PC-9 (cell line): ENCODE measurements around the gene SCN8A. TPM values are rescaled to one million over a fixed set of nuclear protein-coding genes. Genes with fewer than 3 reads are reported as not detected.

ENCODE experiments used
- Bru-seq: library from RNA; stranded (reverse); fragments of 400-500 nt; gene quantifications from one replicate; lab custom pipeline; 2021; lab: Mats Ljungman, UMichigan
- BruChase-seq, 2 experiments: library from RNA; stranded (reverse); fragments of 400-500 nt; gene quantifications; one replicate each; lab custom pipeline; 2021; lab: Mats Ljungman, UMichigan
- BruUV-seq: library from RNA; stranded (reverse); fragments of 400-500 nt; replicated peaks from 2 replicates; lab custom pipeline; 2021; lab: Mats Ljungman, UMichigan
- CTCF ChIA-PET: fragments of 300-600 bp; sonication (Branson Sonifier 250); formaldehyde crosslinking; loops from one replicate; lab custom pipeline; 2022; ENCODE audit warnings: antibody characterized with exemption; lab: Charles Lee
- POLR2A ChIA-PET: fragments of 300-600 bp; sonication (Branson Sonifier 250); formaldehyde crosslinking; loops from one replicate; lab custom pipeline; 2022; ENCODE audit warnings: antibody characterized with exemption; ENCODE audit not compliant: unreplicated experiment; lab: Charles Lee
- DNase-seq, 2 experiments: peaks; one replicate each; pipeline versions ENCODE4 v3.0.0 to v3.0.0-alpha.2; 2015 to 2022; ENCODE audit warnings: mixed read lengths in 1 of 2
- H2AFZ ChIP-seq: fragments of 200-600 bp; sonication (generic); 2 replicates; pipeline ENCODE4 v1.8.1; 2017; ENCODE audit warnings: antibody characterized with exemption
- H3F3A ChIP-seq: fragments of 200-600 bp; sonication (generic); 2 replicates; pipeline ENCODE4 v1.8.1; 2017; ENCODE audit warnings: antibody characterized with exemption, mild to moderate bottlenecking, low read depth; ENCODE audit not compliant: insufficient read depth
- H3K27ac ChIP-seq: fragments of 200-600 bp; sonication (generic); 2 replicates; pipeline ENCODE4 v1.6.1; 2016; ENCODE audit warnings: mixed run types
- H3K27me3 ChIP-seq: fragments of 200-600 bp; sonication (generic); 2 replicates; pipeline ENCODE4 v1.6.1; 2016; ENCODE audit warnings: low read depth, mixed run types; ENCODE audit not compliant: insufficient read depth
- H3K36me3 ChIP-seq: fragments of 200-600 bp; sonication (generic); 2 replicates; pipeline ENCODE4 v1.6.1; 2016; ENCODE audit warnings: low read depth, mixed run types
- H3K4me1 ChIP-seq: fragments of 200-600 bp; sonication (generic); replicated peaks from 2 replicates; pipeline ENCODE4 v1.6.1; 2016; ENCODE audit warnings: mixed run types; ENCODE audit not compliant: insufficient read depth
- H3K4me2 ChIP-seq: fragments of 200-600 bp; sonication (generic); 2 replicates; pipeline ENCODE4 v1.6.1; 2017; ENCODE audit warnings: mixed run types
- H3K4me3 ChIP-seq: fragments of 200-600 bp; sonication (generic); 2 replicates; pipeline ENCODE4 v1.6.1; 2016; ENCODE audit warnings: mixed run types
- H3K79me2 ChIP-seq: fragments of 200-600 bp; sonication (generic); 2 replicates; pipeline ENCODE4 v1.6.1; 2017; ENCODE audit warnings: low read depth, mixed run types
- H3K9me2 ChIP-seq: fragments of 200-600 bp; sonication (generic); 2 replicates; pipeline ENCODE4 v1.8.1; 2017; ENCODE audit warnings: mild to moderate bottlenecking; ENCODE audit not compliant: insufficient read depth
- H3K9me3 ChIP-seq: fragments of 200-600 bp; sonication (generic); 2 replicates; pipeline ENCODE4 v1.8.1; 2016; ENCODE audit warnings: low read depth; ENCODE audit not compliant: insufficient read depth
- H4K20me1 ChIP-seq: fragments of 200-600 bp; sonication (generic); 2 replicates; pipeline ENCODE4 v1.8.1; 2017; ENCODE audit not compliant: insufficient read depth
- CTCF ChIP-seq: fragments of 200-600 bp; sonication (generic); conservative IDR thresholded peaks from 2 replicates; pipeline ENCODE4 v1.6.1; 2017; ENCODE audit warnings: mixed run types, antibody characterized with exemption, mild to moderate bottlenecking, moderate library complexity
- EZH2 ChIP-seq: fragments of 200-600 bp; sonication (generic); IDR thresholded peaks from 2 replicates; pipeline ENCODE4 v1.8.0; 2017; ENCODE audit warnings: antibody characterized with exemption, low read depth
- intact Hi-C: fragments of 100-400 bp; cut with micrococcal nuclease; formaldehyde crosslinking; loops from one replicate; pipeline ENCODE4 v1.10.0; 2022; ENCODE audit not compliant: unreplicated experiment
- long read RNA-seq: library from polyadenylated mRNA; stranded (forward); transcript quantifications from one replicate; pipeline ENCODE4 v2.0.0, GENCODE V29; 2022
- total RNA-seq: library from RNA; stranded (reverse); gene quantifications from 2 replicates; pipeline ENCODE4 v1.2.3, GENCODE V29; 2021

Gene SCN8A
- total RNA-seq (0.17 TPM in 1 of 2 replicates, not detected in the other), Bru-seq, nascent RNA (percentile 7 among the genes with signal in this experiment), BruChase-seq, experiment 1, labeled RNA remaining after a 2-hour chase (percentile 7 among the genes with signal in this experiment), BruChase-seq, experiment 2, labeled RNA remaining after a 6-hour chase (percentile 6 among the genes with signal in this experiment)
- long read RNA-seq, result 0 reads

GRCh38 chr12:51591016-51591901 lies at the start of gene SCN8A:
SCN8A (plus strand) TSS chr12:51591233; CDS start chr12:51662818, 71,585 bp downstream.
- Histone ChIP-seq H2AFZ (no peak within 1 kb of the TSS), H3F3A (no peaks in the 10 kb centered on the region), H3K9me2 (no peaks in the 10 kb centered on the region), H4K20me1 (0 out of 2 replicates have a peak, but pooled peaks cover 2% of the 10 kb centered on the region), H3K79me2 (no peaks in the 10 kb centered on the region), H3K36me3 (no peaks in the 10 kb centered on the region), H3K4me2 (no peak within 1 kb of the TSS), H3K27me3 (peaks cover 36% of the 10 kb centered on the region; the same call in 1 of the 2 replicates), H3K4me1 (no peaks in the 10 kb centered on the region), H3K4me3 (no peak within 1 kb of the TSS), H3K27ac (no peak within 1 kb of the TSS), H3K9me3 (no peaks in the 10 kb centered on the region)
- intact Hi-C loops, result no loop called here
- ChIA-PET POLR2A (no interaction called here), CTCF (no interaction called here)
- TF ChIP-seq CTCF (no peak), EZH2 (no peak)
- DNase-seq, result no peak
- BruUV-seq, result no TSS peak

- CTCF ChIA-PET, result no interaction called here
Observed at GRCh38 chr12:51546097-51546496, 44.9 kb upstream of the SCN8A start.

More at GRCh38 chr12:51546097-51546496, 44.9 kb upstream of the SCN8A start:
- H3K9me2 ChIP-seq, result no peaks in the 10 kb centered on the region
- intact Hi-C loops, result no loop called here
- no peaks in the 10 kb centered on the region for H3K4me1 ChIP-seq
- no peaks in the 10 kb centered on the region for H3F3A ChIP-seq
- H3K79me2 ChIP-seq, result no peaks in the 10 kb centered on the region
- TF ChIP-seq EZH2 (no peak), CTCF (no peak)
- no peak overlapping the region for H2AFZ ChIP-seq
- H3K4me2 ChIP-seq, result no peak overlapping the region
- no peaks in the 10 kb centered on the region for H4K20me1 ChIP-seq
- no peaks in the 10 kb centered on the region for H3K9me3 ChIP-seq
- H3K27ac ChIP-seq, result no peak overlapping the region
- H3K4me3 ChIP-seq, result no peak overlapping the region
- H3K36me3 ChIP-seq, result no peaks in the 10 kb centered on the region
- no TSS peak for BruUV-seq
- POLR2A ChIA-PET, result interaction anchor here (0.6 kb wide), 1 partner anchor 59 kb away, joined by 3 read pairs; no protein-coding TSS in a partner anchor
- no peak for DNase-seq
- peaks cover 93% of the 10 kb centered on the region for H3K27me3 ChIP-seq
